ENCODE results near the gene RAB11FIP4. TPM values are rescaled to one million over a fixed set of nuclear protein-coding genes. Genes with fewer than 3 reads are reported as not detected.

The RAB11FIP4 gene
- total RNA-seq, 1 donor from 2014 or later = 0.29 TPM

DNA sequence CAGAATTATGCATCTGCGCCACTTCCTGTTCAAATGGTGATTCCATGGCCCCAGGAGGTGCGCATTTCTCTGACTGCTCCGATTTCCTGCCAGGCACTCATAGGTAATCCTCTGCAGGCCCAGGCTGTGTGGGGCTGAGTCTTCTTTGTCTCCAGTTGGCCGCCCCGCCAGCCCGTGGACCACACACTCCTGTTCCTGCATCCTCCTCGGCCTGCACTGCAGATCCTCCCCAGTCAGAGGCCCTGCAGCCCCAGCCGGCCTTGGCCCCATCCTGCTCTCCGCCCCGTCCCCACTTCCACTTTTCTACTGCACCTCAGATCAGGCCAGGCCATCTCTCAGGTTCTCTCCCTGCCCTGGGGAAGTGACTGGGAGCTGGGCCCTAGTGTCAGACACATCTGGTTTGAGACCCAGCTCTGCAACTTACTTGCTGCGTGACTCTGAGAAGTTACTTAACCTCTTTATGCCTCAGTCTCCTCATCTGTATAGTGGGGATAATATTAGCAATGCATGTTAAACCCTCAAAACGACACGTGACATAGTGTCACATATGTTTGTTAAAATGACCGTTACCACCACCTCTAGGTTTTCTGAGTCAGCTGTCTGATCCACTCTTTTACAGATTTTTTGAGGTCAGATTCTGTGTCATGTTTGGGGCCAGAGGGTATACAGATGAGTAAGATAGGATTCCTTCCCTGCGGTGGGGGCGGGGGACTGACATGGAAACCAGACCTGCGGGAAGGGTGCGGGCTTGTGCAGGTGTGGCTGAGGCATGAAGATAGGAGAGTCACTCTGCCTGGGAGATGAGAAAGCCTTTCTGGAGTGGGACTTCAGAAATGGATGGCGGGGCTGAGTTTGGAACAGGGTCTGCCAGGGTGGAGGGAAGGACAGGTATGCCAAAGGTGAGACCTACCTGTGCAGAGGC lies 12.8 kb downstream of the RAB11FIP4 start:
- no peak for DNase-seq (ENCODE audit: low read depth)

- DNase-seq (ENCODE audit: low read depth) = no peak
Measured at GRCh38 chr17:31405890-31406371, 14.5 kb downstream of the RAB11FIP4 start.

GRCh38 chr17:31408586-31408985 lies 17.1 kb downstream of the RAB11FIP4 start:
- DNase-seq (ENCODE audit: low read depth) = no peak

DNA sequence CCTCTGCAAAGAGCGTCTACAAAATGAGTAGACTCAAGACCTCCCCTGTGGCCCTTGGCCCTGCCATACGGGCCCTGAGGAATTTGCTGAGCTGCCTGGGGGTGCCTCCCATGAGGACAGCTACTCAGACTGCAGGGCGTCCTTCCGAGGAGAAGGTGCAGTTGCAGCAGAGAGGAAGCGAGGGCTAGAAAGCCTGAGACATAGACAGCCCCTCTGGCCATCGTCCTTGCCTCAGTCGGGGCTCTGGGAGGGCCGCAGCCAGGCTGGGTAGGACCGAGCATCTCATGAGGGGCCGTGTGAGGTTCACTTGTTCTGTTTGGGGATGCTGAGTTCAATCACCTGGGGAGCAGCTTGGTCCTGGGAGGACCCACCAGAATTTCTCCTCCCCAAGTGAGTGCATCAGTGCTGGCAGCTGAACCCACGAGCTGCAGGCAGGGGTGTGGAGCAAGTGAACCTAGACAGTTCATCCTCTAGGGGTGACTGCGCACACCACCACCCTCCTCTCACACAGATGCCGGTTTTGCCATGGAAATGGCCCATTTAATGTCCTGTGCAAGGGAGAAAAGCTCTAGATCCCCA lies 20.3 kb downstream of the RAB11FIP4 start:
- no peak for DNase-seq (ENCODE audit: low read depth)

- DNase-seq (ENCODE audit: low read depth) = no peak
Measured at GRCh38 chr17:31412511-31412910, 21.0 kb downstream of the RAB11FIP4 start.

GRCh38 chr17:31413081-31413799 lies 21.8 kb downstream of the RAB11FIP4 start:
- no peak for DNase-seq (ENCODE audit: low read depth)

GRCh38 chr17:31413874-31414549 lies 22.5 kb downstream of the RAB11FIP4 start:
- DNase-seq (ENCODE audit: low read depth) = peak; percentile 95

GRCh38 chr17:31414550-31414918 lies 23.1 kb downstream of the RAB11FIP4 start:
- DNase-seq (ENCODE audit: low read depth) = no peak

GRCh38 chr17:31415004-31415454 lies 23.6 kb downstream of the RAB11FIP4 start:
- no peak for DNase-seq (ENCODE audit: low read depth)

DNA sequence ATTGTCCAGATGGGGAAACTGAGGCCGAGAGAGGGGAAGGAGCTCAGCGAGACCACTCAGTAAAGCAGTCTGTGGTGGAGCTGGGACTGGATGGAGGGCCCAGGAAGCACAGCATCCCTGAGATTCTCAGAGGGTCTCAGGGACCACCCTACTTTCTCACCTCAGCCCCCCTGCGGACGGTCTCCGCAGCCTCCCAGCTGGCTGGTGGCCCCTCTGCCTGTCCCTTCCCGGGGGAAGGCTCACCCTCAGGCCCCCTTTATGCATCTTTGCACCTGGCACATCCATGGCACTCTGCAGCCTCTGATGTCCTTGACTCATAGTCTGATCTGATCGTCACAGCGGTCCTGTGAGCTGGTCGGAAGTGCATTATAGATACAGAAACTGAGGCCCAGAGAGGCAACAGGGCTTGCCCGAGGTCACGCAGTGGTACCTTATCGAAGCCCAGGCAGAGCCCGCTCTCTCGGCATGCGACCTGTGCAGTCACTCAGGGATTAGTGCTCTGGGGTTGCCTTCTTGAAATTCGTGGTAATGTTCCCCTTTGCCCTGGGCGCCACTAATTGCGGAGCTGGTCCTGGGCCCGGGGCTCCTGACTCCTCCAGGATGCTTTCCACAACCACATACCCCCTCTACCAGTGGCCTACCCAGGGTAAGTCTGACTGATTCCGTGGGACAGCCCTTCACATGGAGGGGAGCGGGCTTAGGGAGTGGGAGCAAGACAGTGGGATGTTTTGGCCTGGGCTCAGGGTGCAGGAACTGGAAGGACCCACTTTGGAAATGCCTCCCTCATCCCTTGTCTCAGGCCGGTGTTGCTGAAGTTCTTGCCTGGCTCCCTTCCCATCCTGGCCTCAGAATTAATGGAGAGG lies 24.4 kb downstream of the RAB11FIP4 start:
- DNase-seq (ENCODE audit: low read depth) = no peak

DNA sequence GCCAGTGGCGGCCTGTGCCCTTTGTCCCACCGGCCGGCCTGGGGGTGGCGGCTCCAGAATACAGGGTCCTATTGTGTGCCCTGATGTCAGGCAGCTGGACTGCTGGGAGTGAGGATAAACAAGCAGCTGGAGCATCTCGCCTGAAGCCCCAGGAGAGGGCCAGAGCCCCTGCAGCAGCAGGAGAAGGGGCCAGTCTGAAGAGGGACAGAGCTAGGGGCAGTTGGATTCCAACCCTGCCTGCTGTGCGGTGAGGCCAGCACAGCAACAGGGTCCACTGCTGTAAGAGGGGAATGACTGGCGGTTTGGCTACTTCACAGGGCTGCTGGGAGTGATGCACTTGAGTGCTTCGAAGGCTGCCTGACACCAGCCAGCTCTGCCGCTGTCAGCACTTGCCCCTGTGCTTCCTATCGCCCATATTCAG lies 25.0 kb downstream of the RAB11FIP4 start:
- no peak for DNase-seq (ENCODE audit: low read depth)

DNA sequence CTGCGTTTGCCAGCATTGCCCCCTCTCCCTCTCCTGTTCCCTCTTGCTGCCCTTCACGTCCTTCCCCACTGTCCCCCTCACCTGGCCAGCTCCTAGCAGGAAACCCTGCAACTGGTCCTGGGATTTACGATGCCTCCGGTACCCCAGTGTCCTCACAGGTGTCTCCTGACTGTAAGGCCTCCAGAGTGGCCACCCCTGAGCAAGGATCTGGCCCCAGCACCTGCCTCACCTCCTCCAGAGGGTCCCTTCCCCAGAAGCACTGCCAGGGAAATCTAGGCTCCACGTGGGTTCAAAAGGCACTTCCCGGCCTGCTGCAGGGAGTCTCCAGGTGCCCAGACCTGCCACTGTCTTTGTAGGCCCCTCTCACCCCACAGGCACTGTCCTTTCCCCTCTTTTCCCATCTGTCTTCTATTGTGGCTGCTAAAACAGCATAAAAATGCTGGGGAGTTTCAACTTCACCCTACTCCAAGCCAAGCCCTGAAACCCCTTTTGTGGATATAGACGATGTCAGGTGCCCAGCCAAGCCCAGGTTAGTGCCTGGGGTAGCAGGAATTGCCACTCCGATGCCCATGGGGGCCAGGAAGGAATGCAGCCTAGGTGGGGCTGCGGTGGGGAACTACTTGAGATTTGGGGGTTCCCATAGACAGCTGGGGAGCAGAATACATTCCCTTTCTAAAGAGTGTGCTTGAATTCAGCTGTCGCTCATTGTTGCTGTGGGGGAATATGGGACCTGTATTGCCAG lies 25.7 kb downstream of the RAB11FIP4 start:
- DNase-seq (ENCODE audit: low read depth) = no peak

- DNase-seq (ENCODE audit: low read depth) = no peak
Measured at GRCh38 chr17:31418773-31419350, 27.4 kb downstream of the RAB11FIP4 start.

- DNase-seq (ENCODE audit: low read depth) = no peak
Measured at GRCh38 chr17:31422443-31422842, 31.0 kb downstream of the RAB11FIP4 start.

- no peak for DNase-seq (ENCODE audit: low read depth)
Measured at GRCh38 chr17:31424944-31425281, 33.4 kb downstream of the RAB11FIP4 start.

DNA sequence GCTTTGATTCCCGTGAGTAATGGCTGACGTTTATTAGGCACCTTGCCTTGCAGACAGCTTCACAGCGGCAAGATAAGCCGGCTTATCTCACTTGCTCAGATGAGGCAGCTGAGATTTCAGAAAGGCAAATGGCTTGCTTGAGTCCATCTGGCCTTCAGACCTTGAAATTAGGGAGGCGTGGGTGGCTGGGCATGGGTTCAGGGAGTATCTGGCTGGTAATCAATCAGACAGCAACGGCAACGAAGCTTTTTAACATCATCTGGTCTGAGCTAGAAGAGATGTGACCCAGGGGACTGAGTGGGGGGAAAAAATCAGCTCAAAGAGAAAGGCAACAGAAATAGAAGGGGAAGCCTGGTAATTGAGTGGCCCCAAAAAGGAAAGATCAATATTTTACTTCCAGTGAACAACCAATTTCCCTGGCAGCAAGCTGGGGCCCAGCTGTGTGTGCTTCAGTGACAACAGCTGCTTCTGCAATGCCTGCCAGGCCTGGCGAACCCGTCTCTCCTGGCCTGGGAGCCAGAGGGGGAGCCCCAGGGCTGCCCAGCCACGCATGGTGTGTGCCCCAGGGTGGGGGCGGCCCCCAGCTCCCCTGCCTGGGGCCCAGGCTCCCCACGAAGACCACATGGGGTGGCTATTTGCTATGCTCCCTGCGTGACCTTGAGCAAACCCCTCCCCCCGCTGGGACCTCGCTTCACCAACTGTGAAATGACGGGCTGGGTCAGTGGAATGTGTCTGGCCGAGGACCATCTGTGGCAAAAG lies 34.0 kb downstream of the RAB11FIP4 start:
- DNase-seq (ENCODE audit: low read depth) = peak; percentile 29

DNA sequence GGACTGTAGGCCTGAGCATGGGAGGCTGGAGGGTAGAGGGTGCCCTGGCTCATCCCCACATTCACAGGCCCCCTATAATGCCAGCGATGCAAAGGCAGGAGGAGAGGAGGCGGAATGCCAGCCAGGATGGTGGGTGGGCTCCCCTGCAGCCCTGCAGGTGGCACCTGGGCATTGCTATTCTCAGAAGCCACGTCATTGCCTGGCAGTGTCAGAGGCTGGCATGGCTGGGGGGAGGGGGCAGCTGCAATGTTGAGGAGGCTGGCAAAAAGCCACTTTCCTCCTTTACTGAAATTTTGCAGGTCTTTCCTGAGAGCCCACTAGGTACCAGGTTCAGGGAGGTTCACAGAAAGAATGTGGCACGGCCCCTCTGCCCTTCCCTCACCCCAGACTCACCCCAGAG lies 36.2 kb downstream of the RAB11FIP4 start:
- DNase-seq (ENCODE audit: low read depth) = no peak

- DNase-seq (ENCODE audit: low read depth) = peak; percentile 92
Measured at GRCh38 chr17:31428111-31428510, 36.6 kb downstream of the RAB11FIP4 start.

- DNase-seq (ENCODE audit: low read depth) = no peak
Measured at GRCh38 chr17:31428512-31428911, 37.0 kb downstream of the RAB11FIP4 start.
